ENCODE data around the gene TBC1D14. TPM values are rescaled to one million over a fixed set of nuclear protein-coding genes. Genes with fewer than 3 reads are reported as not detected.

Gene TBC1D14
- total RNA-seq, 1 experiment from 2014 or later = 36.3 TPM

DNA sequence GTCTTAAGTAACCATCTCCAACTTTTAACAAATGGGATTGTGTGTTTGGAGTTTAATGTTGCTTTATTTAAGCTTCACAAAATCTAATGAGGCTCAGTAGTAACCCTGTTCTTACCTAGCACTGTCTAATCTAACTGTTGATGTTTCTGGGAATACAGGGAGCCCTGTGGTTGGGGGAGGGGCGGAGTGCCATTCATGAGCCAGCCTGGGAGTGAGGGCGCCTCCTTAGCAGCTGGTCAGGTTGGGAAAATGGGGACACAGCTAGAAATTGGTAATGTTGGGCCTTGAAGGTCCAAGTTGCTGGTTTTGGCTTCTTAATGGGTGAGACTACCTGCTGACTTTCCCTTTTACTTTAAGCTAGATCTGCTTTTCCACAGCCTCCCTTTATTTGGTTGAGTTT lies 110.7 kb downstream of the TBC1D14 start:
- ATAC-seq (no peak), DNase-seq (ENCODE audit: low read depth, low spot score) (no peak)
- intact Hi-C loops (cut with micrococcal nuclease; ENCODE audit: unreplicated experiment) (no loop called here), in situ Hi-C loops (cut with HindIII; ENCODE audit: low pct_unique_long_range_greater_than_20kb, low sequenced_read_pairs) (no loop called here)
- BruUV-seq (replicated peaks) = no TSS peak
- Histone ChIP-seq H3K9me3 (ENCODE audit: control insufficient read depth, insufficient read depth, low read depth, low read length) (no peaks in the 10 kb centered on the region), H3K4me3 (ENCODE audit: low read depth in 2 of 2, low read length in 2 of 2) (no peak overlapping the region), H3K36me3 (ENCODE audit: control insufficient read depth, insufficient read depth, low read length) (no peaks in the 10 kb centered on the region), H3K27ac (ENCODE audit: low read length) (peak overlapping the region; percentile 81), H3K27me3 (ENCODE audit: control insufficient read depth, insufficient read depth, low read length) (no peaks in the 10 kb centered on the region), H3K4me1 (ENCODE audit: control insufficient read depth, insufficient read depth, low read length) (peaks cover 38% of the 10 kb centered on the region)
- TF ChIP-seq CTCF (IDR thresholded peaks at IDR 0.05) (no peak), TCF7L2 (IDR thresholded peaks at IDR 0.05; ENCODE audit: low read depth, low read length) (no peak), SIN3A (IDR thresholded peaks at IDR 0.05; ENCODE audit: borderline replicate concordance, insufficient read depth, low read depth, low read length) (no peak)
- ChIA-PET CTCF (no interaction called here), POLR2A (interaction anchor here (0.6 kb wide), 1 partner anchor 42 kb away, joined by 4 read pairs; no protein-coding TSS in a partner anchor)

- ATAC-seq = no peak
- DNase-seq (ENCODE audit: low read depth, low spot score) = no peak
- POLR2A ChIA-PET = no interaction called here
- intact Hi-C loops (cut with micrococcal nuclease; ENCODE audit: unreplicated experiment) (no loop called here), in situ Hi-C loops (cut with HindIII; ENCODE audit: low pct_unique_long_range_greater_than_20kb, low sequenced_read_pairs) (no loop called here)
- Histone ChIP-seq H3K27me3 (ENCODE audit: control insufficient read depth, insufficient read depth, low read length) (no peaks in the 10 kb centered on the region), H3K4me1 (ENCODE audit: control insufficient read depth, insufficient read depth, low read length) (peaks cover 38% of the 10 kb centered on the region), H3K36me3 (ENCODE audit: control insufficient read depth, insufficient read depth, low read length) (no peaks in the 10 kb centered on the region), H3K9me3 (ENCODE audit: control insufficient read depth, insufficient read depth, low read depth, low read length) (no peaks in the 10 kb centered on the region), H3K4me3 (ENCODE audit: low read depth in 2 of 2, low read length in 2 of 2) (no peak overlapping the region), H3K27ac (ENCODE audit: low read length) (peak overlapping the region; percentile 81)
- CTCF ChIA-PET = no interaction called here
- TF ChIP-seq POLR2AphosphoS5 (IDR thresholded peaks at IDR 0.05; ENCODE audit: low read depth, low read length) (no peak), SIN3A (IDR thresholded peaks at IDR 0.05; ENCODE audit: borderline replicate concordance, insufficient read depth, low read depth, low read length) (no peak), CTCF (IDR thresholded peaks at IDR 0.05) (no peak), TCF7L2 (IDR thresholded peaks at IDR 0.05; ENCODE audit: low read depth, low read length) (no peak)
- TF ChIP-seq, protein P1, sequence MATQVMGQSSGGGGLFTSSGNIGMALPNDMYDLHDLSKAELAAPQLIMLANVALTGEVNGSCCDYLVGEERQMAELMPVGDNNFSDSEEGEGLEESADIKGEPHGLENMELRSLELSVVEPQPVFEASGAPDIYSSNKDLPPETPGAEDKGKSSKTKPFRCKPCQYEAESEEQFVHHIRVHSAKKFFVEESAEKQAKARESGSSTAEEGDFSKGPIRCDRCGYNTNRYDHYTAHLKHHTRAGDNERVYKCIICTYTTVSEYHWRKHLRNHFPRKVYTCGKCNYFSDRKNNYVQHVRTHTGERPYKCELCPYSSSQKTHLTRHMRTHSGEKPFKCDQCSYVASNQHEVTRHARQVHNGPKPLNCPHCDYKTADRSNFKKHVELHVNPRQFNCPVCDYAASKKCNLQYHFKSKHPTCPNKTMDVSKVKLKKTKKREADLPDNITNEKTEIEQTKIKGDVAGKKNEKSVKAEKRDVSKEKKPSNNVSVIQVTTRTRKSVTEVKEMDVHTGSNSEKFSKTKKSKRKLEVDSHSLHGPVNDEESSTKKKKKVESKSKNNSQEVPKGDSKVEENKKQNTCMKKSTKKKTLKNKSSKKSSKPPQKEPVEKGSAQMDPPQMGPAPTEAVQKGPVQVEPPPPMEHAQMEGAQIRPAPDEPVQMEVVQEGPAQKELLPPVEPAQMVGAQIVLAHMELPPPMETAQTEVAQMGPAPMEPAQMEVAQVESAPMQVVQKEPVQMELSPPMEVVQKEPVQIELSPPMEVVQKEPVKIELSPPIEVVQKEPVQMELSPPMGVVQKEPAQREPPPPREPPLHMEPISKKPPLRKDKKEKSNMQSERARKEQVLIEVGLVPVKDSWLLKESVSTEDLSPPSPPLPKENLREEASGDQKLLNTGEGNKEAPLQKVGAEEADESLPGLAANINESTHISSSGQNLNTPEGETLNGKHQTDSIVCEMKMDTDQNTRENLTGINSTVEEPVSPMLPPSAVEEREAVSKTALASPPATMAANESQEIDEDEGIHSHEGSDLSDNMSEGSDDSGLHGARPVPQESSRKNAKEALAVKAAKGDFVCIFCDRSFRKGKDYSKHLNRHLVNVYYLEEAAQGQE (IDR thresholded peaks at IDR 0.05; ENCODE audit: insufficient read depth in 1 of 2, low read depth in 2 of 2, low read length in 1 of 2) = no peak
- no TSS peak for BruUV-seq (replicated peaks)
Measured at GRCh38 chr4:7020856-7021255, 111.2 kb downstream of the TBC1D14 start.
